HG03378 (cell line): ENCODE data around the gene GLMP.
"Not testable (repeated sequence)": the region's sequence is repeated elsewhere in the genome, so short reads cannot be mapped to it uniquely, and the experiment has no call there.

ENCODE experiments used
- ATAC-seq: cut with Tn5 transposase; IDR thresholded peaks from one replicate; pipeline ENCODE4 v1.9.1; 2021; ENCODE audit warnings: mild to moderate bottlenecking, moderate library complexity; ENCODE audit not compliant: unreplicated experiment

GLMP gene

GRCh38 chr1:156295391-156295947 lies at the start of gene GLMP:
TSS of gene GLMP (minus strand) at chr1:156295679. CDS start at chr1:156295645, 34 bp downstream.
- ATAC-seq: no peak

- ATAC-seq: no peak
Measured at GRCh38 chr1:156344409-156344808, 48.9 kb upstream of the GLMP start.

- no peak for ATAC-seq
Measured at GRCh38 chr1:156342166-156342955, 46.9 kb upstream of the GLMP start.

GRCh38 chr1:156338180-156338976 lies 42.9 kb upstream of the GLMP start, which contains the start of the genes CCT3 and TSACC:
TSS of gene CCT3 (minus strand) at chr1:156338292. CDS start at chr1:156338184, 108 bp downstream.
TSS of gene TSACC (plus strand) at chr1:156338526. CDS start at chr1:156339758, 1,232 bp downstream.
- peak; percentile 92 for ATAC-seq

GRCh38 chr1:156337888-156338179 lies 42.4 kb upstream of the GLMP start:
- no peak for ATAC-seq

GRCh38 chr1:156337052-156337887 lies 41.8 kb upstream of the GLMP start:
- no peak for ATAC-seq

- ATAC-seq: no peak
Measured at GRCh38 chr1:156336242-156336641, 40.8 kb upstream of the GLMP start.

- ATAC-seq: not testable (repeated sequence)
Measured at GRCh38 chr1:156323179-156323578, 27.7 kb upstream of the GLMP start.

GRCh38 chr1:156320560-156320959 lies 25.1 kb upstream of the GLMP start:
- no peak for ATAC-seq

- ATAC-seq: no peak
Measured at GRCh38 chr1:156319664-156320063, 24.2 kb upstream of the GLMP start.

- ATAC-seq: no peak
Measured at GRCh38 chr1:156316909-156317308, 21.4 kb upstream of the GLMP start.

- ATAC-seq: no peak
Measured at GRCh38 chr1:156310962-156311361, 15.5 kb upstream of the GLMP start.

- no peak for ATAC-seq
Measured at GRCh38 chr1:156308078-156308477, 12.6 kb upstream of the GLMP start.

GRCh38 chr1:156305215-156305614 lies 9.7 kb upstream of the GLMP start:
- no peak for ATAC-seq

GRCh38 chr1:156303241-156303640 lies 7.8 kb upstream of the GLMP start:
- ATAC-seq: no peak

- ATAC-seq: no peak
Measured at GRCh38 chr1:156298852-156299357, 3.4 kb upstream of the GLMP start, which contains the start of gene VHLL. TSS of gene VHLL (minus strand) at chr1:156299307. CDS start at chr1:156299189, 118 bp downstream.

GRCh38 chr1:156293895-156294294 lies 1.6 kb downstream of the GLMP start:
- ATAC-seq: no peak

GRCh38 chr1:156293098-156293434 lies 2.4 kb downstream of the GLMP start:
- no peak for ATAC-seq

- no peak for ATAC-seq
Measured at GRCh38 chr1:156291226-156292061, 4.0 kb downstream of the GLMP start.

- no peak for ATAC-seq
Measured at GRCh38 chr1:156289857-156290256, 5.6 kb downstream of the GLMP start.
